ENCODE data around the gene CES1. TPM values are rescaled to one million over a fixed set of nuclear protein-coding genes. Genes with fewer than 3 reads are reported as not detected.
A peak's percentile ranks its signal among the peaks of the same experiment; 100 is the strongest.
"Not testable (repeated sequence)": the region's sequence is repeated elsewhere in the genome, so short reads cannot be mapped to it uniquely, and the experiment has no call there.

CES1 gene
- total RNA-seq, 1 donor from 2014 or later: not detected

GRCh38 chr16:55832425-55832772 lies 497 bp downstream of the CES1 start:
- H3K4me1 Mint-ChIP-seq (ENCODE audit: unreplicated experiment): no peaks in the 10 kb centered on the region
- H3K27ac Mint-ChIP-seq (ENCODE audit: unreplicated experiment): no peak overlapping the region
- H3K27me3 Mint-ChIP-seq (ENCODE audit: unreplicated experiment): no peaks in the 10 kb centered on the region
- TF ChIP-seq, protein P1, sequence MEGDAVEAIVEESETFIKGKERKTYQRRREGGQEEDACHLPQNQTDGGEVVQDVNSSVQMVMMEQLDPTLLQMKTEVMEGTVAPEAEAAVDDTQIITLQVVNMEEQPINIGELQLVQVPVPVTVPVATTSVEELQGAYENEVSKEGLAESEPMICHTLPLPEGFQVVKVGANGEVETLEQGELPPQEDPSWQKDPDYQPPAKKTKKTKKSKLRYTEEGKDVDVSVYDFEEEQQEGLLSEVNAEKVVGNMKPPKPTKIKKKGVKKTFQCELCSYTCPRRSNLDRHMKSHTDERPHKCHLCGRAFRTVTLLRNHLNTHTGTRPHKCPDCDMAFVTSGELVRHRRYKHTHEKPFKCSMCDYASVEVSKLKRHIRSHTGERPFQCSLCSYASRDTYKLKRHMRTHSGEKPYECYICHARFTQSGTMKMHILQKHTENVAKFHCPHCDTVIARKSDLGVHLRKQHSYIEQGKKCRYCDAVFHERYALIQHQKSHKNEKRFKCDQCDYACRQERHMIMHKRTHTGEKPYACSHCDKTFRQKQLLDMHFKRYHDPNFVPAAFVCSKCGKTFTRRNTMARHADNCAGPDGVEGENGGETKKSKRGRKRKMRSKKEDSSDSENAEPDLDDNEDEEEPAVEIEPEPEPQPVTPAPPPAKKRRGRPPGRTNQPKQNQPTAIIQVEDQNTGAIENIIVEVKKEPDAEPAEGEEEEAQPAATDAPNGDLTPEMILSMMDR (IDR thresholded peaks at IDR 0.05): no peak
- DNase-seq (ENCODE audit: extremely low spot score, unreplicated experiment): no peak
- no peak overlapping the region for H3K4me3 Mint-ChIP-seq (ENCODE audit: unreplicated experiment)
- H3K9me3 Mint-ChIP-seq (ENCODE audit: unreplicated experiment): no peaks in the 10 kb centered on the region
- no peaks in the 10 kb centered on the region for H3K36me3 Mint-ChIP-seq (ENCODE audit: unreplicated experiment)

DNA sequence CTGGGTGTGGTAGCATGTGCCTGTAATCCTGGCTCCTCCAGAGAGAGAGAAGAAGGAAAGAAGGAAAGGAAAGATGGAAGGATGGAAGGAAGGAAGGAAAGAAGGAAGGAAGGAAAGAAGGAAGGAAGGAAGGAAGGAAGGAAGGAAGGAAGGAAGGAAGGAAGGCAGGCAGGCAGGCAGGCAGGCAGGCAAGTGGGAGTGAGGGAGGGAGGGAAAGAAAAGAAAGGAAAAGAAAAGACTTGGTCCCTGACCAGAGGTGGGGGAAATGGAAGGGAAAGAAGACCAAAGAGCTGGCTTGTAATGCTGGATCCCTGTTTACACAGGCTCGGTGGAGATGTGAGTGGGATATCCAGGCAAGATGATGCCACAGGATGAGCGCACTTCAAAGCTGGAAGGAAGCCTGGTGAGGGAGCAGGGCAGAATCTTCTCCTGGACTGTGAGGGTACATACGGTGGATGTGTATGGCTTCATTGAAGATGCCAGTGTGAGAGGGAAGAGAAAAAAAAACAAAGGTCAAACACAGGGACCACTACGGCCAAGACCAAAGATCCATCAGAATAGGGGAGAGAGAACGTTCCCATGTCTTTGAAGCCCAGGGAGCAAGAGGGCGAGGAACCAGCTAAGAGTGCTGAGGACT lies 2.1 kb downstream of the CES1 start:
- H3K4me3 Mint-ChIP-seq (ENCODE audit: unreplicated experiment): no peak overlapping the region
- no peaks in the 10 kb centered on the region for H3K9me3 Mint-ChIP-seq (ENCODE audit: unreplicated experiment)
- H3K4me1 Mint-ChIP-seq (ENCODE audit: unreplicated experiment): no peaks in the 10 kb centered on the region
- no peaks in the 10 kb centered on the region for H3K27me3 Mint-ChIP-seq (ENCODE audit: unreplicated experiment)
- H3K27ac Mint-ChIP-seq (ENCODE audit: unreplicated experiment): no peak overlapping the region
- TF ChIP-seq, protein P1 (IDR thresholded peaks at IDR 0.05): no peak
- H3K36me3 Mint-ChIP-seq (ENCODE audit: unreplicated experiment): no peaks in the 10 kb centered on the region
- peak; percentile 46 for DNase-seq (ENCODE audit: extremely low spot score, unreplicated experiment)

- not testable (repeated sequence) for H3K27me3 Mint-ChIP-seq (ENCODE audit: unreplicated experiment); H3K36me3 Mint-ChIP-seq (ENCODE audit: unreplicated experiment); H3K4me3 Mint-ChIP-seq (ENCODE audit: unreplicated experiment); H3K4me1 Mint-ChIP-seq (ENCODE audit: unreplicated experiment); H3K9me3 Mint-ChIP-seq (ENCODE audit: unreplicated experiment); H3K27ac Mint-ChIP-seq (ENCODE audit: unreplicated experiment)
- peak; percentile 60 for DNase-seq (ENCODE audit: extremely low spot score, unreplicated experiment)
Measured at GRCh38 chr16:55829232-55829631, 3.7 kb downstream of the CES1 start.

DNA sequence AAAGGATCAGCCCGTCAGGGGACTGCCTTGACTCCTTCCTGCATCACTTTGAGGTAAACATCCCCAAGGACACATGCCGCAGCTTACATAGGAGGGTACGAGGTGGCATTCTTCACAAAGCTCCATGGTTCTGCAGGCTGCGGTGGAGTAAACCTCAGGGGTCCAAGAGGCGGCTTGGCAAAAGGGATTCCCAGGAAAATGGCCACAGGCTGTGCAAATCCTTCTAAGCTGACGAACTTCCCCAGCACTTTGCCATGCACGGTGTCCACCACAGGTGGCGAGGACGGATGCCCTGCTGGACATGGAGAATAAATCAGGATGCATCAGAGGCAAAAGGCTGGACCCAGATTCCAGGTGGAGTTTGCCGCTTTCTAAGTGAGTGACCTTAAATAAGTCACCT lies 4.2 kb downstream of the CES1 start:
- TF ChIP-seq, protein P1 (IDR thresholded peaks at IDR 0.05): no peak
- Mint-ChIP-seq H3K27ac (ENCODE audit: unreplicated experiment) (no peak overlapping the region), H3K4me3 (ENCODE audit: unreplicated experiment) (no peak overlapping the region), H3K9me3 (ENCODE audit: unreplicated experiment) (no peaks in the 10 kb centered on the region), H3K36me3 (ENCODE audit: unreplicated experiment) (no peaks in the 10 kb centered on the region), H3K27me3 (ENCODE audit: unreplicated experiment) (no peaks in the 10 kb centered on the region), H3K4me1 (ENCODE audit: unreplicated experiment) (no peaks in the 10 kb centered on the region)
- DNase-seq (ENCODE audit: extremely low spot score, unreplicated experiment): peak; percentile 81

- TF ChIP-seq, protein P1 (IDR thresholded peaks at IDR 0.05): no peak
- H3K4me3 Mint-ChIP-seq (ENCODE audit: unreplicated experiment): no peak overlapping the region
- DNase-seq (ENCODE audit: extremely low spot score, unreplicated experiment): peak; percentile 42
- H3K27me3 Mint-ChIP-seq (ENCODE audit: unreplicated experiment): no peaks in the 10 kb centered on the region
- H3K36me3 Mint-ChIP-seq (ENCODE audit: unreplicated experiment): no peaks in the 10 kb centered on the region
- H3K9me3 Mint-ChIP-seq (ENCODE audit: unreplicated experiment): no peaks in the 10 kb centered on the region
- H3K4me1 Mint-ChIP-seq (ENCODE audit: unreplicated experiment): no peaks in the 10 kb centered on the region
- H3K27ac Mint-ChIP-seq (ENCODE audit: unreplicated experiment): no peak overlapping the region
Measured at GRCh38 chr16:55825115-55825728, 7.7 kb downstream of the CES1 start.

Data from osteocyte (in vitro differentiated cells).